DMS79 treated with DMSO at 0.1 percent for 48 hours (cell line): ENCODE data around the gene GJA5.

Source experiments
- DNase-seq: peaks from one replicate; lab custom pipeline; 2025; lab: John Stamatoyannopoulos, UW

The GJA5 gene

GRCh38 chr1:147726168-147726567 lies 34.2 kb downstream of the GJA5 start:
- no peak for DNase-seq

- no peak for DNase-seq
These were observed 34.7 kb downstream of the GJA5 start for GRCh38 chr1:147725685-147726084.

GRCh38 chr1:147723691-147724323 lies 36.6 kb downstream of the GJA5 start:
- DNase-seq, result no peak

- DNase-seq, result no peak
These were observed 38.3 kb downstream of the GJA5 start for GRCh38 chr1:147722124-147722523.

GRCh38 chr1:147721716-147722115 lies 38.7 kb downstream of the GJA5 start:
- DNase-seq, result no peak

- DNase-seq, result no peak
These were observed 39.8 kb downstream of the GJA5 start for GRCh38 chr1:147720557-147720956.

GRCh38 chr1:147719711-147720225 lies 40.6 kb downstream of the GJA5 start:
- DNase-seq, result no peak

GRCh38 chr1:147719029-147719698 lies 41.2 kb downstream of the GJA5 start:
- no peak for DNase-seq

- no peak for DNase-seq
These were observed 42.7 kb downstream of the GJA5 start for GRCh38 chr1:147717706-147718097.

GRCh38 chr1:147717051-147717705 lies 43.2 kb downstream of the GJA5 start:
- peak; percentile 21 for DNase-seq

- DNase-seq, result no peak
These were observed 47.8 kb downstream of the GJA5 start for GRCh38 chr1:147712605-147713004.
